ENCODE measurements around the gene FAM168B.

DNA sequence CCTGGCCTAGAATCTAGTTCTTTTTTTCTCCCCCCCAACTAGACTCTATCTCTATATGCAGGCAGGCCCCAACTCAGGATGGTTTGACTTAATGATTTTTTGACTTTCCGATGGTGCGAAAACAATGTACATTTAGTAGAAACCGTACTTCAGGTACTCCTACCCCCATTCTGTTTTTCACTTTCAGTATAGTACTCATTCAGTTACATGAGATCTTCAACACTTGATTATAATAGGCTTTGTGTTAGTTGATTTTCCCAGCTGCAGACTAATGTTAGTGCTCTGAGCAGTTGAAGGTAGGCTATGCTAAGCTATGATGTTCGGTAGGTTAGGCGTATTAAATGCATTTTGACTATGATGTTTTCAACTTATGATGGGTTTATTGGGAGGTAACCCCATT lies 49.6 kb upstream of the FAM168B start:
- TF ChIP-seq, protein P1, sequence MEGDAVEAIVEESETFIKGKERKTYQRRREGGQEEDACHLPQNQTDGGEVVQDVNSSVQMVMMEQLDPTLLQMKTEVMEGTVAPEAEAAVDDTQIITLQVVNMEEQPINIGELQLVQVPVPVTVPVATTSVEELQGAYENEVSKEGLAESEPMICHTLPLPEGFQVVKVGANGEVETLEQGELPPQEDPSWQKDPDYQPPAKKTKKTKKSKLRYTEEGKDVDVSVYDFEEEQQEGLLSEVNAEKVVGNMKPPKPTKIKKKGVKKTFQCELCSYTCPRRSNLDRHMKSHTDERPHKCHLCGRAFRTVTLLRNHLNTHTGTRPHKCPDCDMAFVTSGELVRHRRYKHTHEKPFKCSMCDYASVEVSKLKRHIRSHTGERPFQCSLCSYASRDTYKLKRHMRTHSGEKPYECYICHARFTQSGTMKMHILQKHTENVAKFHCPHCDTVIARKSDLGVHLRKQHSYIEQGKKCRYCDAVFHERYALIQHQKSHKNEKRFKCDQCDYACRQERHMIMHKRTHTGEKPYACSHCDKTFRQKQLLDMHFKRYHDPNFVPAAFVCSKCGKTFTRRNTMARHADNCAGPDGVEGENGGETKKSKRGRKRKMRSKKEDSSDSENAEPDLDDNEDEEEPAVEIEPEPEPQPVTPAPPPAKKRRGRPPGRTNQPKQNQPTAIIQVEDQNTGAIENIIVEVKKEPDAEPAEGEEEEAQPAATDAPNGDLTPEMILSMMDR (IDR thresholded peaks at IDR 0.05; ENCODE audit: insufficient read depth, low read length): no peak
- no peak for TF ChIP-seq POLR2AphosphoS5 (IDR thresholded peaks at IDR 0.05; ENCODE audit: low read depth)
- TF ChIP-seq, protein P2, sequence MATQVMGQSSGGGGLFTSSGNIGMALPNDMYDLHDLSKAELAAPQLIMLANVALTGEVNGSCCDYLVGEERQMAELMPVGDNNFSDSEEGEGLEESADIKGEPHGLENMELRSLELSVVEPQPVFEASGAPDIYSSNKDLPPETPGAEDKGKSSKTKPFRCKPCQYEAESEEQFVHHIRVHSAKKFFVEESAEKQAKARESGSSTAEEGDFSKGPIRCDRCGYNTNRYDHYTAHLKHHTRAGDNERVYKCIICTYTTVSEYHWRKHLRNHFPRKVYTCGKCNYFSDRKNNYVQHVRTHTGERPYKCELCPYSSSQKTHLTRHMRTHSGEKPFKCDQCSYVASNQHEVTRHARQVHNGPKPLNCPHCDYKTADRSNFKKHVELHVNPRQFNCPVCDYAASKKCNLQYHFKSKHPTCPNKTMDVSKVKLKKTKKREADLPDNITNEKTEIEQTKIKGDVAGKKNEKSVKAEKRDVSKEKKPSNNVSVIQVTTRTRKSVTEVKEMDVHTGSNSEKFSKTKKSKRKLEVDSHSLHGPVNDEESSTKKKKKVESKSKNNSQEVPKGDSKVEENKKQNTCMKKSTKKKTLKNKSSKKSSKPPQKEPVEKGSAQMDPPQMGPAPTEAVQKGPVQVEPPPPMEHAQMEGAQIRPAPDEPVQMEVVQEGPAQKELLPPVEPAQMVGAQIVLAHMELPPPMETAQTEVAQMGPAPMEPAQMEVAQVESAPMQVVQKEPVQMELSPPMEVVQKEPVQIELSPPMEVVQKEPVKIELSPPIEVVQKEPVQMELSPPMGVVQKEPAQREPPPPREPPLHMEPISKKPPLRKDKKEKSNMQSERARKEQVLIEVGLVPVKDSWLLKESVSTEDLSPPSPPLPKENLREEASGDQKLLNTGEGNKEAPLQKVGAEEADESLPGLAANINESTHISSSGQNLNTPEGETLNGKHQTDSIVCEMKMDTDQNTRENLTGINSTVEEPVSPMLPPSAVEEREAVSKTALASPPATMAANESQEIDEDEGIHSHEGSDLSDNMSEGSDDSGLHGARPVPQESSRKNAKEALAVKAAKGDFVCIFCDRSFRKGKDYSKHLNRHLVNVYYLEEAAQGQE (IDR thresholded peaks at IDR 0.05; ENCODE audit: insufficient replicate concordance, low read depth): no peak
- TF ChIP-seq SPI1 (IDR thresholded peaks at IDR 0.05; ENCODE audit: borderline replicate concordance, low read depth): no peak
- no peak for TF ChIP-seq GABPA (IDR thresholded peaks at IDR 0.05; ENCODE audit: low read depth)
